Liver (tissue), 9 donors: ENCODE measurements around the gene CHRNA4. TPM values are rescaled to one million over a fixed set of nuclear protein-coding genes. Genes with fewer than 3 reads are reported as not detected.

ENCODE experiments used
- DNase-seq: peaks from one replicate; pipeline ENCODE4 v3.0.0-alpha.2; 2017; ENCODE audit warnings: low spot score
- H3K27ac ChIP-seq, 2 donors: one replicate each; pipeline ENCODE4 v1.7.0; 2013; ENCODE audit warnings: inconsistent platforms in 2 of 2, low read length in 2 of 2, control low read depth in 1 of 2, low read depth in 1 of 2, mild to moderate bottlenecking in 1 of 2
- H3K27me3 ChIP-seq, 4 donors: one replicate each; pipeline versions ENCODE4 v1.6.1 to v1.7.0; 2013; ENCODE audit warnings: low read length in 3 of 4, inconsistent platforms in 1 of 4, mild to moderate bottlenecking in 1 of 4, moderate library complexity in 1 of 4; ENCODE audit not compliant: control insufficient read depth in 4 of 4, insufficient read depth in 4 of 4
- H3K36me3 ChIP-seq, 4 donors: one replicate each; pipeline versions ENCODE4 v1.6.1 to v1.7.0; 2013; ENCODE audit warnings: low read length in 3 of 4, mild to moderate bottlenecking in 3 of 4, low read depth in 1 of 4, moderate library complexity in 1 of 4; ENCODE audit not compliant: control insufficient read depth in 4 of 4, insufficient read depth in 3 of 4
- H3K4me1 ChIP-seq, 4 donors: one replicate each; pipeline versions ENCODE4 v1.6.1 to v1.7.0; 2013; ENCODE audit warnings: low read length in 3 of 4, mild to moderate bottlenecking in 3 of 4, moderate library complexity in 1 of 4; ENCODE audit not compliant: control insufficient read depth in 4 of 4, insufficient read depth in 4 of 4
- H3K4me3 ChIP-seq, 3 donors: one replicate each; pipeline versions ENCODE4 v1.6.1 to v1.7.0; 2013; ENCODE audit warnings: low read length in 3 of 3, control low read depth in 1 of 3, low read depth in 1 of 3, mild to moderate bottlenecking in 1 of 3
- H3K9ac ChIP-seq, 2 donors: one replicate each; pipeline ENCODE4 v1.7.0; 2013; ENCODE audit warnings: low read length in 2 of 2, mild to moderate bottlenecking in 2 of 2, moderate library complexity in 2 of 2, control low read depth in 1 of 2, low read depth in 1 of 2
- H3K9me3 ChIP-seq, 4 donors: one replicate each; pipeline versions ENCODE4 v1.6.1 to v1.7.0; 2013; ENCODE audit warnings: low read length in 3 of 4; ENCODE audit not compliant: control insufficient read depth in 4 of 4
- EGR1 ChIP-seq, 2 donors: IDR thresholded peaks; 2 replicates each; pipeline ENCODE4 v1.6.1; 2016 to 2018; ENCODE audit warnings: antibody characterized with exemption in 2 of 2, low read depth in 2 of 2
- FOXA1 ChIP-seq: IDR thresholded peaks from 2 replicates; pipeline ENCODE4 v1.6.1; 2016; ENCODE audit warnings: antibody characterized with exemption
- FOXA2 ChIP-seq: IDR thresholded peaks from 2 replicates; pipeline ENCODE4 v1.6.1; 2016; ENCODE audit warnings: antibody characterized with exemption
- GABPA ChIP-seq, 2 donors: IDR thresholded peaks in 1 of 2; conservative IDR thresholded peaks in 1 of 2; 2 replicates each; pipeline ENCODE4 v1.6.1; 2016; ENCODE audit warnings: antibody characterized with exemption in 2 of 2, mild to moderate bottlenecking in 1 of 2, moderate library complexity in 1 of 2
- HNF4A ChIP-seq, 2 donors: conservative IDR thresholded peaks; 2 replicates each; pipeline ENCODE4 v1.6.1; 2016; ENCODE audit warnings: antibody characterized with exemption in 2 of 2, mild to moderate bottlenecking in 2 of 2
- HNF4G ChIP-seq: IDR thresholded peaks from 2 replicates; pipeline ENCODE4 v1.6.1; 2016; ENCODE audit warnings: antibody characterized with exemption
- JUND ChIP-seq, 2 donors: IDR thresholded peaks; 2 replicates each; pipeline ENCODE4 v1.6.1; 2016; ENCODE audit warnings: antibody characterized with exemption in 2 of 2
- NR2F2 ChIP-seq: IDR thresholded peaks from 2 replicates; pipeline ENCODE4 v1.6.1; 2016; ENCODE audit warnings: antibody characterized with exemption
- RAD21 ChIP-seq, 2 donors: IDR thresholded peaks; 2 replicates each; pipeline ENCODE4 v1.6.1; 2016; ENCODE audit warnings: antibody characterized with exemption in 2 of 2, mild to moderate bottlenecking in 2 of 2
- REST ChIP-seq: IDR thresholded peaks from 2 replicates; pipeline ENCODE4 v1.6.1; 2016; ENCODE audit warnings: antibody characterized with exemption, mild to moderate bottlenecking
- RXRA ChIP-seq, 2 donors: IDR thresholded peaks; 2 replicates each; pipeline ENCODE4 v1.6.1; 2017 to 2018; ENCODE audit warnings: antibody characterized with exemption in 2 of 2, mild to moderate bottlenecking in 1 of 2
- SP1 ChIP-seq: IDR thresholded peaks from 2 replicates; pipeline ENCODE4 v1.6.1; 2018; ENCODE audit warnings: antibody characterized with exemption, mild to moderate bottlenecking
- TAF1 ChIP-seq: conservative IDR thresholded peaks from 2 replicates; pipeline ENCODE4 v1.6.1; 2016; ENCODE audit warnings: antibody characterized with exemption, mild to moderate bottlenecking
- YY1 ChIP-seq: IDR thresholded peaks from 2 replicates; pipeline ENCODE4 v1.6.1; 2016; ENCODE audit warnings: antibody characterized with exemption, mild to moderate bottlenecking
- WGBS: extraction: QIAGEN DNeasy Blood & Tissue Kit; methylation state at CpG from one replicate; pipeline ENCODE4 v1.1.7; 2013; 5-methylcytosine and 5-hydroxymethylcytosine counted together
- polyA plus RNA-seq, 2 donors: library from polyadenylated mRNA; stranded (reverse) in 1 of 2; unstranded in 1 of 2; fragments of 200-250 nt in 1 of 2; fragments of >200 nt in 1 of 2; fragmentation: Nextera tagmentation in 1 of 2; extraction: Ambion mirVana in 1 of 2; gene quantifications; one replicate each; pipeline versions ENCODE4 v1.2.1 to v1.2.3, GENCODE V29; 2013 to 2015
- total RNA-seq, 2 donors: library from RNA; depleted of rRNA; stranded (reverse); fragments of >200 nt; gene quantifications; one replicate each; pipeline ENCODE4 v1.2.3, GENCODE V29; 2014
- TF ChIP-seq, protein P1 (sequence below): IDR thresholded peaks from 2 replicates; pipeline ENCODE4 v1.6.1; 2016; ENCODE audit warnings: antibody characterized with exemption
- TF ChIP-seq, protein P2 (sequence below): IDR thresholded peaks from 2 replicates; pipeline ENCODE4 v1.6.1; 2016; ENCODE audit warnings: antibody characterized with exemption
- TF ChIP-seq, protein P3 (sequence below): fragments of 150-350 bp; IDR thresholded peaks from 2 replicates; pipeline ENCODE4 v1.5.1; 2017; ENCODE audit warnings: improper control_type of control experiment, low read depth, low read length; ENCODE audit not compliant: missing input control
- TF ChIP-seq, protein P4 (sequence below): IDR thresholded peaks from 2 replicates; pipeline ENCODE4 v1.6.1; 2016; ENCODE audit warnings: antibody characterized with exemption
- donor health status: healthy.
- donor health status: healthy.
- donor health status: healthy.
- donor health status: healthy.
- donor health status: healthy.

The CHRNA4 gene
- total and polyA plus RNA-seq, 4 donors: 3.2 to 23.3 (median 6.4) TPM; not detected in 1

DNA sequence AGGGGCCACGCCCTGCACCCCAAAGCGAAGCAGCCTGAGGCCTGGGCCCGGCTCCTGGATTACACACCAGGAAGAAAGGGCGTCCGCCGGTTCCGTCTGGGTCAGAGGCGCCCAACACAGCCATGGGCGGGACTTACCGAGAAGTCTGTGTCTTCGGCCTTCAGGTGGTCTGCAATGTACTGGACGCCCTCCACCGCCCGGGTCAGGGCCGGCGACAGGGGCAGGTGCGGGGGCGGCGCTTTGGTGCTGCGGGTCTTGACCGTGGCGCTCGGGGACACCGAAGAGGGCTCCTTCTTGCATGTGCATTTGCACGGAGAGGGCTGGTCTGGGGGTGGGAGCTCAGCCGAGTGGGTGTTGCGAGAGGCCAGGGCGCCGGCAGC is 11.6 kb downstream of the CHRNA4 start:
- no peak for TF ChIP-seq RXRA (IDR thresholded peaks at IDR 0.05)
- no peak for TF ChIP-seq FOXA2
- no peak for TF ChIP-seq YY1
- no peak for TF ChIP-seq FOXA1
- no peak for TF ChIP-seq HNF4A (conservative IDR thresholded peaks at IDR 0.05)
- TF ChIP-seq NR2F2: no peak
- TF ChIP-seq REST: no peak
- TF ChIP-seq TAF1: no peak
- TF ChIP-seq, protein P1, sequence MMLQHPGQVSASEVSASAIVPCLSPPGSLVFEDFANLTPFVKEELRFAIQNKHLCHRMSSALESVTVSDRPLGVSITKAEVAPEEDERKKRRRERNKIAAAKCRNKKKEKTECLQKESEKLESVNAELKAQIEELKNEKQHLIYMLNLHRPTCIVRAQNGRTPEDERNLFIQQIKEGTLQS: no peak
- no peak for TF ChIP-seq GABPA (IDR thresholded peaks at IDR 0.05 in 1 of 2, conservative IDR thresholded peaks at IDR 0.05 in 1 of 2)
- TF ChIP-seq EGR1 (IDR thresholded peaks at IDR 0.05; ENCODE audit: low read depth in 2 of 2): no peak
- TF ChIP-seq, protein P2, sequence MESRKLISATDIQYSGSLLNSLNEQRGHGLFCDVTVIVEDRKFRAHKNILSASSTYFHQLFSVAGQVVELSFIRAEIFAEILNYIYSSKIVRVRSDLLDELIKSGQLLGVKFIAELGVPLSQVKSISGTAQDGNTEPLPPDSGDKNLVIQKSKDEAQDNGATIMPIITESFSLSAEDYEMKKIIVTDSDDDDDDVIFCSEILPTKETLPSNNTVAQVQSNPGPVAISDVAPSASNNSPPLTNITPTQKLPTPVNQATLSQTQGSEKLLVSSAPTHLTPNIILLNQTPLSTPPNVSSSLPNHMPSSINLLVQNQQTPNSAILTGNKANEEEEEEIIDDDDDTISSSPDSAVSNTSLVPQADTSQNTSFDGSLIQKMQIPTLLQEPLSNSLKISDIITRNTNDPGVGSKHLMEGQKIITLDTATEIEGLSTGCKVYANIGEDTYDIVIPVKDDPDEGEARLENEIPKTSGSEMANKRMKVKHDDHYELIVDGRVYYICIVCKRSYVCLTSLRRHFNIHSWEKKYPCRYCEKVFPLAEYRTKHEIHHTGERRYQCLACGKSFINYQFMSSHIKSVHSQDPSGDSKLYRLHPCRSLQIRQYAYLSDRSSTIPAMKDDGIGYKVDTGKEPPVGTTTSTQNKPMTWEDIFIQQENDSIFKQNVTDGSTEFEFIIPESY: no peak
- TF ChIP-seq JUND (IDR thresholded peaks at IDR 0.05): no peak
- no peak for DNase-seq
- 86% methylated on average over 29 of the region's 29 CpGs for WGBS

DNA sequence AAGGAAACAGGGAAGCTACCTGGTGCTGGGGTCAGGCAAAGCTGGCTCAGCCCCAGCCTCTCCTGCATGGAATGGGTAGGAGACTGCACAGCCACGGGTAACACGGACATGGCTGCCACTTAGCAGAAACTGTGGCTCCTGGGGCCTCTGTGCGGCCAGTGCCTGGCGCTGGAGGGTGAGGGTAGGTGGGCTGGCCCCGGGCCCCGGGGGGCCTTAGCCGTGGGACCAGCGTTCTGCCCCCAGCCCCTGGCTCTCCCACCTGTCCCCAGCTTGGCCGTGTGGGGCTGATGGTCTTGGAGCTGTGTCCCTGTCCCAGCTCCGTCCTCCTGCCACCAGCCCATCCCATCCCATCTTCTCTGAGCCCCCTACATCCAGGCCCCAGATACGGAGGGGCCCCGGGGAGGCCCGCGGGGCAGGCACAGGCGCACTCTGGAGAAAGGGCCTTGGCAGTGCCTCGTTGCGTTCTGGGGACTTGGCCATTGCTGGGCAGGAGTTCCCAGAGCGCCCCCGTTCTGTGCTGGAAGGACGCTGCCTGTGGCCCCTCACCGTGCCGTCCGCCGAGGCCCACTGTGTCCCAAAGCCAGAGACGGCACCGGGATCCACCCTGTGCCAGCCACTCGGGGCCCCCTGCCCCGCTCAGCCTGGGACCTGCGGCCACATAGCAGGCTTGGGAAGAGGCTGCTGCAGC is 12.2 kb downstream of the CHRNA4 start:
- 88% methylated on average over 29 of the region's 29 CpGs for WGBS
- Histone ChIP-seq H3K9me3 (no peaks in the 10 kb centered on the region), H3K4me1 (peaks cover 0 to 37% (median 19%) of the 10 kb centered on the region in 4 donors), H3K36me3 (no peaks in the 10 kb centered on the region), H3K27ac (no peak overlapping the region), H3K27me3 (no peaks in the 10 kb centered on the region), H3K4me3 (no peak overlapping the region), H3K9ac (no peak overlapping the region)
- DNase-seq: no peak
- no peak for TF ChIP-seq TAF1
- TF ChIP-seq HNF4A (conservative IDR thresholded peaks at IDR 0.05): no peak
- TF ChIP-seq, protein P2: no peak
- no peak for TF ChIP-seq GABPA (IDR thresholded peaks at IDR 0.05 in 1 of 2, conservative IDR thresholded peaks at IDR 0.05 in 1 of 2)
- TF ChIP-seq, protein P3, sequence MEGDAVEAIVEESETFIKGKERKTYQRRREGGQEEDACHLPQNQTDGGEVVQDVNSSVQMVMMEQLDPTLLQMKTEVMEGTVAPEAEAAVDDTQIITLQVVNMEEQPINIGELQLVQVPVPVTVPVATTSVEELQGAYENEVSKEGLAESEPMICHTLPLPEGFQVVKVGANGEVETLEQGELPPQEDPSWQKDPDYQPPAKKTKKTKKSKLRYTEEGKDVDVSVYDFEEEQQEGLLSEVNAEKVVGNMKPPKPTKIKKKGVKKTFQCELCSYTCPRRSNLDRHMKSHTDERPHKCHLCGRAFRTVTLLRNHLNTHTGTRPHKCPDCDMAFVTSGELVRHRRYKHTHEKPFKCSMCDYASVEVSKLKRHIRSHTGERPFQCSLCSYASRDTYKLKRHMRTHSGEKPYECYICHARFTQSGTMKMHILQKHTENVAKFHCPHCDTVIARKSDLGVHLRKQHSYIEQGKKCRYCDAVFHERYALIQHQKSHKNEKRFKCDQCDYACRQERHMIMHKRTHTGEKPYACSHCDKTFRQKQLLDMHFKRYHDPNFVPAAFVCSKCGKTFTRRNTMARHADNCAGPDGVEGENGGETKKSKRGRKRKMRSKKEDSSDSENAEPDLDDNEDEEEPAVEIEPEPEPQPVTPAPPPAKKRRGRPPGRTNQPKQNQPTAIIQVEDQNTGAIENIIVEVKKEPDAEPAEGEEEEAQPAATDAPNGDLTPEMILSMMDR: no peak
- TF ChIP-seq YY1: no peak
- no peak for TF ChIP-seq NR2F2
- no peak for TF ChIP-seq EGR1 (IDR thresholded peaks at IDR 0.05; ENCODE audit: low read depth in 2 of 2)
- no peak for TF ChIP-seq REST
- TF ChIP-seq SP1: no peak
- no peak for TF ChIP-seq RAD21 (IDR thresholded peaks at IDR 0.05)
- TF ChIP-seq HNF4G: no peak
- TF ChIP-seq FOXA1: no peak
- TF ChIP-seq, protein P4, sequence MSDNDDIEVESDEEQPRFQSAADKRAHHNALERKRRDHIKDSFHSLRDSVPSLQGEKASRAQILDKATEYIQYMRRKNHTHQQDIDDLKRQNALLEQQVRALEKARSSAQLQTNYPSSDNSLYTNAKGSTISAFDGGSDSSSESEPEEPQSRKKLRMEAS: no peak

More for the DNA sequence above, 11.6 kb downstream of the CHRNA4 start:
- Histone ChIP-seq H3K9me3 (no peaks in the 10 kb centered on the region), H3K27ac (no peak overlapping the region), H3K27me3 (no peaks in the 10 kb centered on the region), H3K9ac (no peak overlapping the region), H3K36me3 (no peaks in the 10 kb centered on the region), H3K4me1 (peaks cover 0 to 37% (median 19%) of the 10 kb centered on the region in 4 donors), H3K4me3 (no peak overlapping the region)
